Calu3 (cell line): ENCODE measurements around the gene NR1H4. TPM values are rescaled to one million over a fixed set of nuclear protein-coding genes. Genes with fewer than 3 reads are reported as not detected.

Experiments
- BruUV-seq: library from RNA; stranded (reverse); fragments of 400-500 nt; replicated peaks from 2 replicates; lab custom pipeline; 2021; lab: Mats Ljungman, UMichigan
- CTCF ChIA-PET: fragments of 300-600 bp; sonication (Branson Sonifier 250); formaldehyde crosslinking; loops from one replicate; lab custom pipeline; 2022; ENCODE audit warnings: antibody characterized with exemption; lab: Charles Lee
- DNase-seq: peaks from one replicate; pipeline ENCODE4 v3.0.0; 2022
- H3K27ac Mint-ChIP-seq: one replicate; pipeline ENCODE4 v1.8.0; 2022; ENCODE audit warnings: mixed read lengths; ENCODE audit not compliant: unreplicated experiment
- H3K27me3 Mint-ChIP-seq: one replicate; pipeline ENCODE4 v1.8.0; 2022; ENCODE audit warnings: mixed read lengths; ENCODE audit not compliant: unreplicated experiment
- H3K36me3 Mint-ChIP-seq: one replicate; pipeline ENCODE4 v1.8.0; 2022; ENCODE audit warnings: mild to moderate bottlenecking, moderate library complexity, mixed read lengths; ENCODE audit not compliant: insufficient read depth, unreplicated experiment
- H3K4me1 Mint-ChIP-seq: one replicate; pipeline ENCODE4 v1.8.0; 2022; ENCODE audit warnings: mild to moderate bottlenecking, low read depth, mixed read lengths; ENCODE audit not compliant: unreplicated experiment
- H3K4me3 Mint-ChIP-seq: one replicate; pipeline ENCODE4 v1.8.0; 2022; ENCODE audit warnings: mild to moderate bottlenecking, low read depth, moderate library complexity, mixed read lengths; ENCODE audit not compliant: unreplicated experiment
- H3K9me3 Mint-ChIP-seq: one replicate; pipeline ENCODE4 v1.8.0; 2022; ENCODE audit warnings: low read depth, mixed read lengths; ENCODE audit not compliant: unreplicated experiment
- intact Hi-C: fragments of 100-400 bp; cut with micrococcal nuclease; formaldehyde crosslinking; loops from one replicate; pipeline ENCODE4 v1.10.0; 2022; ENCODE audit not compliant: unreplicated experiment
- total RNA-seq: library from RNA; stranded (reverse); gene quantifications from 2 replicates; pipeline ENCODE4 v1.2.3, GENCODE V29; 2022
- TF ChIP-seq, protein P1 (sequence below): fragments of 200-600 bp; IDR thresholded peaks from one replicate; pipeline ENCODE4 v1.8.0; 2022; ENCODE audit warnings: antibody characterized with exemption; ENCODE audit not compliant: unreplicated experiment

NR1H4 gene
- total RNA-seq, 1 experiment from 2014 or later: 5.2 TPM

DNA sequence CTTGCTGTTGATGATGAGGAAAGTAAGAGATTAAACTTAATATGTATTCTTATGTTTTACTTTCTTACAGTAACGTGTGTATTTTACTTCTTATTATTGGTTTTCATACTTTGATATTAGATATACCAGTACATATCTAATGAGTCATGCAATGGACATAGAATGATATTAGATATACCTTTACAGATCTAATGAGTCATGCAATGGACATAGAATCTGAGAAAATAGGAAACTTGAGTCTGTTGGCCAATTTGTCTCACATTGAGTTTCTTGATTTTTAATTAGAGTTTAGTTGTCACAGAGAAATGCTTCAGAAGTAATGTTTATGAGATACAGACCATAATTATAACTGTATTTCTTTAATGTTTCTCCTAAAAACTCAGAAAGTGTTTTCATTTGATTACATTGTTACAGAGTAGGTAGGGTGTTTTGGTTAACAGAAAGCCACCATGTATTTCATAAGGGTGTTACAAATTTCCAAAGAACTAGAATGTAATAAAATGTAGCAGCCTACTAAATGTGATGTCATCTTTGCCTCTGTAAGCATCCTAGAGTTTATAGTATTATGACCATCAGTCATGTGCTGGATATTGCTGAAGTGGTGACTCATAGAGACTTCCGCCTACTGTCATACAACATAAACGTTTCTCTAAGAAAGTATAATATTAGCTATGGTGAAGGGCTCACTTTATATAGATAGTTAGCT, 102.8 kb downstream of the NR1H4 start:
- Mint-ChIP-seq H3K36me3 (peaks cover 30% of the 10 kb centered on the region), H3K27me3 (no peaks in the 10 kb centered on the region), H3K4me3 (no peak overlapping the region), H3K9me3 (peaks cover 2% of the 10 kb centered on the region), H3K4me1 (peaks cover 18% of the 10 kb centered on the region), H3K27ac (no peak overlapping the region)
- CTCF ChIA-PET: interaction anchor here (0.8 kb wide), 1 partner anchor 77 kb away, joined by 3 read pairs; no protein-coding TSS in a partner anchor
- TF ChIP-seq, protein P1, sequence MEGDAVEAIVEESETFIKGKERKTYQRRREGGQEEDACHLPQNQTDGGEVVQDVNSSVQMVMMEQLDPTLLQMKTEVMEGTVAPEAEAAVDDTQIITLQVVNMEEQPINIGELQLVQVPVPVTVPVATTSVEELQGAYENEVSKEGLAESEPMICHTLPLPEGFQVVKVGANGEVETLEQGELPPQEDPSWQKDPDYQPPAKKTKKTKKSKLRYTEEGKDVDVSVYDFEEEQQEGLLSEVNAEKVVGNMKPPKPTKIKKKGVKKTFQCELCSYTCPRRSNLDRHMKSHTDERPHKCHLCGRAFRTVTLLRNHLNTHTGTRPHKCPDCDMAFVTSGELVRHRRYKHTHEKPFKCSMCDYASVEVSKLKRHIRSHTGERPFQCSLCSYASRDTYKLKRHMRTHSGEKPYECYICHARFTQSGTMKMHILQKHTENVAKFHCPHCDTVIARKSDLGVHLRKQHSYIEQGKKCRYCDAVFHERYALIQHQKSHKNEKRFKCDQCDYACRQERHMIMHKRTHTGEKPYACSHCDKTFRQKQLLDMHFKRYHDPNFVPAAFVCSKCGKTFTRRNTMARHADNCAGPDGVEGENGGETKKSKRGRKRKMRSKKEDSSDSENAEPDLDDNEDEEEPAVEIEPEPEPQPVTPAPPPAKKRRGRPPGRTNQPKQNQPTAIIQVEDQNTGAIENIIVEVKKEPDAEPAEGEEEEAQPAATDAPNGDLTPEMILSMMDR: no peak
- peak; percentile 23 for DNase-seq
- intact Hi-C loops: loop anchor here (5.0 kb wide), 2 partner anchors 56 to 166 kb away; no protein-coding TSS in a partner anchor
- BruUV-seq: no TSS peak

DNA sequence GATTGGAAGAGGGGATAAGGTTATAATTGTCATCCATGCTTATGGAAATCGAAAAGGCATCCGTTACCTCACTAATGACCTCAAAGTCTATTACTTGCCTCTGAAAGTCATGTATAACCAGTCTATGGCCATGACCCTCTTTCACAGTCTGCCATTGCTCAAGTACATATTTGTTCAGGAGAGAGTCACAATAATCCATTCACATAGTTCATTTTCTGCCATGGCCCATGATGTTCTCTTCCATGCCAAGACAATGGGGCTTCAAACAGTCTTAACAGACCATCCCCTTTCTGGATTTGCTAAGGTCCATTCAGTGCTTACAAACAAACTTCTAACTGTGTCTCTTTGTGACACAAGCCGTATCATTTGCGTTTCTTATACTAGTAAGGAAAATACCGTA, 105.3 kb downstream of the NR1H4 start:
- Mint-ChIP-seq H3K4me3 (no peak overlapping the region), H3K27me3 (no peaks in the 10 kb centered on the region), H3K27ac (no peak overlapping the region), H3K9me3 (peaks cover 12% of the 10 kb centered on the region), H3K36me3 (peaks cover 25% of the 10 kb centered on the region), H3K4me1 (peaks cover 18% of the 10 kb centered on the region)
- BruUV-seq: no TSS peak
- intact Hi-C loops: loop anchor here (5.0 kb wide), 2 partner anchors 53 to 163 kb away; no protein-coding TSS in a partner anchor
- CTCF ChIA-PET: no interaction called here
- DNase-seq: no peak
- TF ChIP-seq, protein P1: no peak

GRCh38 chr12:100579844-100580243, 106.2 kb downstream of the NR1H4 start:
- Mint-ChIP-seq H3K36me3 (peaks cover 21% of the 10 kb centered on the region), H3K27me3 (no peaks in the 10 kb centered on the region), H3K4me1 (peaks cover 18% of the 10 kb centered on the region), H3K9me3 (peaks cover 12% of the 10 kb centered on the region), H3K4me3 (no peak overlapping the region), H3K27ac (no peak overlapping the region)
- intact Hi-C loops: loop anchor here (5.0 kb wide), 2 partner anchors 52 to 162 kb away; no protein-coding TSS in a partner anchor
- TF ChIP-seq, protein P1: no peak
- CTCF ChIA-PET: interaction anchor here (0.5 kb wide), 1 partner anchor 1482 kb away, joined by 5 read pairs; no protein-coding TSS in a partner anchor
- no peak for DNase-seq
- no TSS peak for BruUV-seq

- TF ChIP-seq, protein P1: no peak
- Mint-ChIP-seq H3K4me1 (peaks cover 18% of the 10 kb centered on the region), H3K27me3 (no peaks in the 10 kb centered on the region), H3K27ac (no peak overlapping the region), H3K36me3 (peaks cover 28% of the 10 kb centered on the region), H3K4me3 (no peak overlapping the region), H3K9me3 (peaks cover 29% of the 10 kb centered on the region)
- intact Hi-C loops: no loop called here
- CTCF ChIA-PET: interaction anchor here (0.7 kb wide), 1 partner anchor 14 kb away, joined by 3 read pairs; no protein-coding TSS in a partner anchor
- DNase-seq: no peak
- BruUV-seq: no TSS peak
Observed at GRCh38 chr12:100584256-100584655, 110.6 kb downstream of the NR1H4 start.
